ENCODE results near the gene PRPF4. TPM values are rescaled to one million over a fixed set of nuclear protein-coding genes. Genes with fewer than 3 reads are reported as not detected.
"Not testable (repeated sequence)": the region's sequence is repeated elsewhere in the genome, so short reads cannot be mapped to it uniquely, and the experiment has no call there.

PRPF4 gene
- 74.3 and 74.4 TPM in 2 replicates for total RNA-seq (2014; rRNA removed; shearing (Covaris generic))

DNA sequence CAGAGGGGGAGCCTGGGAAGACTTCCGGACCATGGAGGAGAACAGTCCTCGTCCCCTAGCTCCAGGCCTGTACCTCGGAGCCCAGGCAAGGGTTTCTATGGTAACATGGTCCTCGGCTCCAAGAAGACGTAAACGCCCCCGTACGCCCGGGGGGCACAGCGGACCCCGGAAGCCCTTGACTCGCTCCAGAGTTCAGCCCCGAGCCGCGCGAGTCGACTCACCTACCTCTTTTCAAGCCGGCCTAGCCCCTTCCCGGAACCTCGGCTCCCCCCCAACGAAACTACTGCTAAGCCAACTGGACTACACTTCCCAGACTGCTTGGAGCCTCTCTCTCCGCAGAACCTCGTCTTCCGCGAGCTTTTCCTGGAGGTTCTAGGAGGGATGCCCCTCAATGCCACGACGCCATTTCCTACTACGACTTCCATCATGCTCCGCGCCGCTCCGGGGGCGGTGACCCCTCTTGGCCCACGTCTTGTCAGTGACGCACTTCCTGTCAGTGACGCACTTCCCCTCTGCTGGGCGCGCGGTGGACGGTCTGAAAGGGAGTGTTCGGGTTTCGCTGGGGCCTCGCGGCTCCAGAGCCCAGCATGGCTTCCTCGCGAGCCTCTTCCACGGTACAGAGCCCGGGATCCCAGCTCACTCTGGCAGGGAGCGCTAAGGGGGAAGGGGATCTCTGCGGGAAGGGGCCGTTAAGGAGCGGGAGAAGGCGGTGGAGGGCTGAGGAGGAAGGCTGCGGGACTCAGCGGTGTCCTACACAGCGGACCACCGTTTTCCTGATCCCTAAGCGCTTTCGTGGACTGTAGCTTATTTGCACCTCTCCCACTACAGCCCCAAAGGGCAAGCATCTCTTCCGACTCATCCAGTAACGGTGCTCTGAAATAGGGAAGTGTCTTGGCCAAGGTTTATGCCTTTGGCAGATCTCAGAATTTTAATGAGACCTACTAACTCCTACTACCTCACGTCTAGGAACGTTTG lies at the start of gene PRPF4, which contains the start of gene CDC26:
PRPF4 (plus strand) TSS at position 502 of the 975 bp plus-strand sequence; CDS start at position 588, 86 bp downstream.
CDC26 (minus strand) TSS at position 416 of the 975 bp plus-strand sequence. CDS start 3,065 bp downstream, outside the sequence.
- Histone ChIP-seq H3K27me3 (no peaks in the 10 kb centered on the region), H3K4me3 (peak within 1 kb of the TSS; percentile 86), H3K36me3 (peaks cover 41% of the 10 kb centered on the region), H3K9me3 (replicated peaks) (no peaks in the 10 kb centered on the region), H3K4me1 (peaks cover 4% of the 10 kb centered on the region), H3K27ac (peak within 1 kb of the TSS; percentile 81)
- peak; percentile 99 for DNase-seq

DNA sequence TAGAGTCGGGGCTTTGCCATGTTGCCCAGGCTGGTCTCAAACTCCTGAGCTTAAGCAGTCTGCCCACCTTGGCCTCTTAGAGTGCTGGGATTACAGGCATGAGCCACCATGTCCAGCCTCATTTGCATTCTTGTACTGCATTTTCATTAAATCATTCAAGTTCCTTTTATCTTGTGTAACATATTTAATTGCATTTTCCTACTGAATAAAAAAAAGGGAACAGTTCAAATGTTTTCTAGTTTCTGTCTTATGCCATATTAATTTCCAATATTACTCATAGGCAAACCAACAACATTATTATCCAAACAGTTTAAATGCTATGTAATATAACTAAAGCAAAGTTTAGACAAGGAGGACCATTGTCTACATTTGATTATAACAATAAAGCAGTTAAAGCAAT lies 48.0 kb upstream of the PRPF4 start:
- H3K27ac ChIP-seq: no peak overlapping the region
- no peaks in the 10 kb centered on the region for H3K4me1 ChIP-seq
- H3K36me3 ChIP-seq: peaks cover 8% of the 10 kb centered on the region
- H3K27me3 ChIP-seq: no peaks in the 10 kb centered on the region
- DNase-seq: no peak
- H3K9me3 ChIP-seq (replicated peaks): no peaks in the 10 kb centered on the region
- no peak overlapping the region for H3K4me3 ChIP-seq

DNA sequence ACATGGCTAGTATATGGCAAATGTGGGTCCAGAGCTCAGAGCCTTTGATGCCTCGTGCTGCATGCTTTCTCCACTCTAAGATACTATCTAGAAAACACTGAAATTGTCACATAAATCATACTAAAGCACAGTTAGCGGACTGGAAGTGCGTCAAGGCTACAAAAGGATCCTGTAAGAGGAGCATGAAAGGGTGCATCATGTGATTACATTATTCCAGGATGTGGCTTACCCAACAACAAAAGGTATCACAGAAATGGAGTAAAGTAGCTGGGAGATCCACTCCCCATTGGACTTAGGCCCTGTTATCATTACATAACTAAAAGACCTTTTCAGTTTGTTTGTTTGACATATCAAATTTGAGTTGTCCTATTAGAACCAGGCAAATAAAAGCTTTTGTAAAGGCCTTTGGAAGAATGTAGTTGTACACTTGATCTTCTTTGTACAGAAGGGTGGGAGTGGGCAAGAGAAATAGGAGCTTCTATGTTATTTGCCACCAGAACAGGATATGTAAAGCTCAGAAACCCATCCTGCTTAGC lies 47.3 kb upstream of the PRPF4 start:
- Histone ChIP-seq H3K27me3 (no peaks in the 10 kb centered on the region), H3K4me3 (no peak overlapping the region), H3K36me3 (peaks cover 8% of the 10 kb centered on the region), H3K9me3 (replicated peaks) (no peaks in the 10 kb centered on the region), H3K4me1 (no peaks in the 10 kb centered on the region), H3K27ac (no peak overlapping the region)
- DNase-seq: no peak

DNA sequence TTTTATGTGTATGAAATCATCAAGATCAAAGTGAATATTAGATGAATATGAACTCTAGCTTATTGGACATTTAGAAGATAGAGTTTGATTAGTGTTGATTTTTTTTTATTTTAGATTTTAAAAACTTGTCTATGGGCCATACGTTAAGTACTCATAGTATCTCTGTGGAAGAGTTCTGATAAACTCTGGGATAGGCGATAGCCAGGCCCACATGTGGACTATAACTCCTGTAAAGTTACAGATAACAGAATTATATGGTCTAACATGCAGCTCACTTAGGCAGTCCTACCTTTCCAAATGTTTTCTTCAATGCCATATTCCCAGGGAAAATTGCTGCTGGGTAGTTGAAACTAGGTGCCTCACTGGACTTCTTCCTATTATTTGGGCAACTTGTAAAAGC lies 43.8 kb upstream of the PRPF4 start:
- no peak overlapping the region for H3K27ac ChIP-seq
- H3K9me3 ChIP-seq (replicated peaks): no peaks in the 10 kb centered on the region
- DNase-seq: no peak
- H3K27me3 ChIP-seq: no peaks in the 10 kb centered on the region
- H3K4me3 ChIP-seq: no peak overlapping the region
- no peaks in the 10 kb centered on the region for H3K4me1 ChIP-seq
- no peaks in the 10 kb centered on the region; the same call in none of the 2 replicates for H3K36me3 ChIP-seq

DNA sequence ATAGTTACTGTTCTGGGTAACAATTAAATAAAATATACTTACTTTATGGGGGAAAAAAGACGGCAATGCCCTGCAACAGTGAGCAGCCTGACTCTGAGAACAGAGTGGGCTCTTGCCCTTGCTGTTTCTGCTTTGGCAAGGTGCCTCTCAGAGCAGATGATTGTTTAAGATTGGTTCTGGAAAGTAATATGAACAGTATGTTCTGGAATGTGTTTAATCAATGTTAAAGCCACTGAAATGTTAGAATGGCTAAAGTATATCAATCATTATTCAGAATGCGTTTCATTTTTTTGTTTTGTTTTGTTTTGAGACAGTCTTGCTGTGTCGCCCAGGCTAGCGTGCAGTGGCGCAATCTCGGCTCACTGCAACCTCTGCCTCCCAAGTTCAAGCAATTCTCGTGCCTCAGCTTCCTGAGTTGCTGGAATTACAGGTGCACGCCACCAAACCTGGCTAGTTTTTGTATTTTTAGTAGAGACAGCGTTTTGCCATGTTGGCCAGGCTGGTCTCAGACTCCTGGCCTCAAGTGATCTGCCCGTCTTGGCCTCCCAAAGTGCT lies 39.7 kb upstream of the PRPF4 start:
- H3K27ac ChIP-seq; H3K4me1 ChIP-seq; DNase-seq; H3K27me3 ChIP-seq; H3K4me3 ChIP-seq; H3K9me3 ChIP-seq (replicated peaks); H3K36me3 ChIP-seq: not testable (repeated sequence)

DNA sequence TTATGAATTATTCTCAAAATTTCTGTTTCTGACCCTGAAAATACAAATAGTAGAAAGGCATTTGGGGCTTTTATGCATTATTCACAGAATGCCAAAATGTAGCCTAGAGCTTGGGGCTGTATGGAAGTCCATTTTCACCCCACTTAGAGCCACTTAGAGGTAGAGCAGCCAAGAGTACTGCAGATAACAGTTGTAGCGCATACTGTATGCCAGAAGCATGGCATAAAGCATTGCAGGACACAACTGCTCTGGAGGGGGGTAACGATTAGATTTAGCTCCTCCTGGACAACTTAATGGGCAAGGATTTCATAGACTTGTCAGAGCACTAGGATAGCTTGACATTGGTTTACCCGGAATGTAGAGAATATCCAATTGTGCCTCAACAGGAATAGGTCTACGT lies 38.4 kb upstream of the PRPF4 start:
- H3K27ac ChIP-seq: no peak overlapping the region

DNA sequence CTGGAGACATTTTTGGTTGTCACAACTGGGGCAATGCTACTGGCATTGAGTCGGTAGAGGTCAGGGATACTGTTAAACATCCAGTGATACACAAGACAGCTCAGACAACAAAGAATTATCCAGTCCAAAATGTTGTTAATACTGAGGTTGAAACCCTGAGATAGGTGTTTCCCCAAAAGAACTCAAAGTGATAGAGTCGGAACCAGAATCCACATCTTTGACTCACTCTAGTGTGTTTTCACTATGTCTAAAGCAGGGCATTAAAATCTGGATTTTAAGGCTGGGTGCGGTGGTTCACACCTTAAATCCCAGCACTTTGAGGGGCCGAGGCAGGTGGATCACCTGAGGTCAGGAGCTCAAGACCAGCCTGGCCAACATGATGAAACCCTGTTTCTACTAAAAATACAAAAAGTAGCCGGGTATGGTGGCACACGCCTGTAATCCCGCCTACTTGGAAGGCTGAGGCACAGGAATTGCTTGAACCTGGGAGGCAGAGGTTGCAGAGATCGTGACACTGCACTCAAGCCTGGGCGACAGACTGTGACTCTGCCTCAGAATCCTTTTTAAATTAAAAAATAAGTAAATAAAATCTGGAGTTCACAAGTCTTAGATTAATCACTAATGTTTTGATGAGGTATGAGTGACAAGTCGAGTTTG lies 37.1 kb upstream of the PRPF4 start:
- Histone ChIP-seq H3K36me3 (no peaks in the 10 kb centered on the region), H3K27ac (no peak overlapping the region), H3K4me3 (no peak overlapping the region), H3K27me3 (no peaks in the 10 kb centered on the region), H3K4me1 (no peaks in the 10 kb centered on the region), H3K9me3 (replicated peaks) (no peaks in the 10 kb centered on the region)
- no peak for DNase-seq

More for the DNA sequence above, 38.4 kb upstream of the PRPF4 start:
- no peaks in the 10 kb centered on the region for H3K27me3 ChIP-seq
- H3K36me3 ChIP-seq: no peaks in the 10 kb centered on the region
- no peak overlapping the region for H3K4me3 ChIP-seq
- DNase-seq: no peak
- H3K9me3 ChIP-seq (replicated peaks): no peaks in the 10 kb centered on the region
- H3K4me1 ChIP-seq: no peaks in the 10 kb centered on the region

GRCh38 chr9:113238859-113239232 lies 36.6 kb upstream of the PRPF4 start:
- H3K4me1 ChIP-seq: no peaks in the 10 kb centered on the region
- H3K27me3 ChIP-seq: no peaks in the 10 kb centered on the region
- H3K4me3 ChIP-seq: no peak overlapping the region
- no peak overlapping the region for H3K27ac ChIP-seq
- DNase-seq: no peak
- no peaks in the 10 kb centered on the region for H3K36me3 ChIP-seq
- H3K9me3 ChIP-seq (replicated peaks): no peaks in the 10 kb centered on the region

DNA sequence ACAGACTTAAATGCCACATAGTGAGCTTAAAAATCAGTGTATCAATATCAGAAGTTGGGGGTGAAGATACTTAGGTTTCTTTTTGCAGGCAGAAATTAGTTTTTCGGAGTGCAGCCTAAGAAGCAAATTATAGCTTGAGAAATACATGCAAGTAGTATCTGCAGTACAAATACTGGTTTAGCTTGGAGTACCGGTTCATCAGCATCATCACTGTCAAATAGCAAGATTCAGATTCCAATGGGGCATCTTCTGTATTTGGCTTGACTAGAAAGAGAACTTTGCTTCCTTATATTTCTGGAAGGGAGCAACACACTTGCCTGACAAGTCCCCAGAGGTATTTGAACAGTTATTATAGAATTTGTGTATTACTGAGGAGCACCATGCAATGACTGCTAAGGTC lies 34.3 kb upstream of the PRPF4 start:
- H3K4me1 ChIP-seq: no peaks in the 10 kb centered on the region
- H3K27me3 ChIP-seq: no peaks in the 10 kb centered on the region
- no peak overlapping the region for H3K4me3 ChIP-seq
- no peak overlapping the region for H3K27ac ChIP-seq
- no peaks in the 10 kb centered on the region for H3K36me3 ChIP-seq
- H3K9me3 ChIP-seq (replicated peaks): no peaks in the 10 kb centered on the region
- DNase-seq: no peak

GRCh38 chr9:113244556-113244955 lies 30.9 kb upstream of the PRPF4 start:
- Histone ChIP-seq H3K27ac (no peak overlapping the region), H3K4me1 (no peaks in the 10 kb centered on the region), H3K9me3 (replicated peaks) (peaks cover 3% of the 10 kb centered on the region; the same call in 1 of the 2 replicates), H3K27me3 (no peaks in the 10 kb centered on the region), H3K36me3 (peaks cover 3% of the 10 kb centered on the region; the same call in 1 of the 2 replicates), H3K4me3 (no peak overlapping the region)
- no peak for DNase-seq

DNA sequence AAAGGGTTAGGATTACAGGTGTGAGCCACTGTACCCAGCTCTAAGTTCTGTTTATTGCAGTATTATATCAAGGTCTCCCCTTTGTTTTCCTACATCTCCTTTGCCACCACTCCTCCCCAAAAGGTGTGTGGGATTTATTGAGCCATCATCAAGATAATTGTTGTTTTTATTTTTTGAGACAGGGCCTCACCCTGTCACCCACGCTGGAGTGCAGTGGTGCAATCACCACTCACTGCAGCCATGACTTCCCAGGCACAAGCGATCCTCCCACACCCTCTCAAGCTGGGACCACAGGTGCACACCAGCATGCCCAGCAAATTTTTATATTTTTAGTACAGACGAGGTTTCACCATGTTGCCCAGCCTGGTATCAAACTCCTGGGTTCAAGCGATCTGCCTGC lies 29.6 kb upstream of the PRPF4 start:
- no peak for DNase-seq
- Histone ChIP-seq H3K27ac (no peak overlapping the region), H3K4me3 (no peak overlapping the region), H3K9me3 (replicated peaks) (peaks cover 3% of the 10 kb centered on the region; the same call in 1 of the 2 replicates), H3K27me3 (no peaks in the 10 kb centered on the region), H3K4me1 (no peaks in the 10 kb centered on the region), H3K36me3 (peaks cover 5% of the 10 kb centered on the region; the same call in 1 of the 2 replicates)

GRCh38 chr9:113246928-113247327 lies 28.5 kb upstream of the PRPF4 start:
- DNase-seq: no peak
- H3K27ac ChIP-seq: no peak overlapping the region
- H3K27me3 ChIP-seq: no peaks in the 10 kb centered on the region
- 0 out of 2 replicates have a peak, but pooled peaks cover 2% of the 10 kb centered on the region for H3K4me1 ChIP-seq
- H3K4me3 ChIP-seq: no peak overlapping the region
- peaks cover 5% of the 10 kb centered on the region; the same call in 1 of the 2 replicates for H3K36me3 ChIP-seq
- peaks cover 3% of the 10 kb centered on the region; the same call in 1 of the 2 replicates for H3K9me3 ChIP-seq (replicated peaks)

GRCh38 chr9:113247640-113248039 lies 27.8 kb upstream of the PRPF4 start:
- no peak overlapping the region for H3K4me3 ChIP-seq
- no peaks in the 10 kb centered on the region for H3K27me3 ChIP-seq
- 0 out of 2 replicates have a peak, but pooled peaks cover 2% of the 10 kb centered on the region for H3K4me1 ChIP-seq
- peaks cover 3% of the 10 kb centered on the region; the same call in 1 of the 2 replicates for H3K9me3 ChIP-seq (replicated peaks)
- no peak for DNase-seq
- no peak overlapping the region for H3K27ac ChIP-seq
- peaks cover 5% of the 10 kb centered on the region; the same call in 1 of the 2 replicates for H3K36me3 ChIP-seq

GRCh38 chr9:113249661-113250060 lies 25.8 kb upstream of the PRPF4 start:
- H3K4me3 ChIP-seq: not testable (repeated sequence)

More at GRCh38 chr9:113249661-113250060, 25.8 kb upstream of the PRPF4 start:
- not testable (repeated sequence) for DNase-seq; H3K9me3 ChIP-seq (replicated peaks); H3K4me1 ChIP-seq; H3K36me3 ChIP-seq; H3K27me3 ChIP-seq; H3K27ac ChIP-seq

All from SJCRH30 (cell line).